Measurements from ENCODE around the gene SLC9A3.

SLC9A3 gene

DNA sequence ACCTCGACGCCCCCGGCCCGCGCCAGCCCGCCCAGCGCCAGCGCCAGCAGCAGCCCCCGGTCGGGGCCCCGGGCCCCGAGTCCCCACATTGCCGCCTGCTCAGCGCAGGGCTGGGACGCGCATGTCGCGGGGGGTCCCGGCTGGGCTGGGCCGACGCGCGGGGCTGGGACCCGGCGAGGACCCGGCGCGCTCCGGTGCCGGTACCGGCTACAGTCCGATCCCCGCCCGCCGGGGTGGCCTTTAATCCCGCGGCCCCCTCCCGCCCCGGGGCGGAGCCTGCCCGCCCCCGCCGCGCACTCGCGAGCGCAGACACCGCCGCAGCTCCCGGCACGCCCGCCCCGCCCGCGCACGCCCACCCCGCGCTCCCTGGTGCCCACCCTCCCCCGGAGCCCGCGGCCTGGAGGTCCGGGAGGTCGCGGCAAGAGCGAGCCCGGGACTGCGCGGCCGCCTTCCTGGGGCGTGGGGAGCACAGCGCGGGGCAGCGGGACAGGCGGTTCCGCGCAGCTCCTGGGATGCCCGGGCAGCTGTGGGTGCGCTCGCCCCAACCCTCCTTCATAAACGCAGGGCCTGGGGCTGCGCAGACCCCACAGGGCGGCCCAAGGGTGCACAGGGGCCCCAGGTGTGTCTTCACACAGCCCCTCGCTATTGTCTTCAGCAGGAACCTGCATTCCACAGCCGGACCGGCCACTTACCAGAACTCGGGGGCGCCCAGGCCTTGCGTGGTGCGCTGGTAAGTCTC is at the start of gene SLC9A3:
Gene SLC9A3, minus strand, starts transcription at position 216 of the 739 bp plus-strand sequence.
- no peak within 1 kb of the TSS for H3K4me3 ChIP-seq (ENCODE audit: control insufficient read depth, low read depth, low read length)

DNA sequence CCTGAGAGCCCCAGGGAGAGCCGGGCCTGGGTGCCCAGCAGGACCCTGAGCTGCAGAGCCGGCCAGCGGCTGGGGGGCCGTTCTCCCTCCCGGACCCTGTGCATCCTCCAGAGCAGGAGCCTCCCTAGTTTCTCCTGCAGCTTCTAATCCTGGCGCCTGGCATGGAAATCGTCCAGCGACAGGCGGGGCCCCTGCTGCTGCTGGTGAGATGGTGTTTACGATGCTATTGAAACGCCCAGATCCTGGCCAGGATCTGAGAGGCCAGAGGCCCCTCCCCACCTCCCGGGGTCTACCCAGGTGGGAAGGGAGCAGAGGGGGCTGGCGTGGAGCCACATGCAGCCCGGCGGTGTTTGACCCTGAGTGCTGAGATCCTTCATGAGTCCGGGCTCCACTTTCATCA is 49.7 kb upstream of the SLC9A3 start:
- DNase-seq (ENCODE audit: low read depth), result no peak
- no peak overlapping the region for H3K4me3 ChIP-seq (ENCODE audit: control insufficient read depth, low read depth, low read length)
- TF ChIP-seq, protein P1, sequence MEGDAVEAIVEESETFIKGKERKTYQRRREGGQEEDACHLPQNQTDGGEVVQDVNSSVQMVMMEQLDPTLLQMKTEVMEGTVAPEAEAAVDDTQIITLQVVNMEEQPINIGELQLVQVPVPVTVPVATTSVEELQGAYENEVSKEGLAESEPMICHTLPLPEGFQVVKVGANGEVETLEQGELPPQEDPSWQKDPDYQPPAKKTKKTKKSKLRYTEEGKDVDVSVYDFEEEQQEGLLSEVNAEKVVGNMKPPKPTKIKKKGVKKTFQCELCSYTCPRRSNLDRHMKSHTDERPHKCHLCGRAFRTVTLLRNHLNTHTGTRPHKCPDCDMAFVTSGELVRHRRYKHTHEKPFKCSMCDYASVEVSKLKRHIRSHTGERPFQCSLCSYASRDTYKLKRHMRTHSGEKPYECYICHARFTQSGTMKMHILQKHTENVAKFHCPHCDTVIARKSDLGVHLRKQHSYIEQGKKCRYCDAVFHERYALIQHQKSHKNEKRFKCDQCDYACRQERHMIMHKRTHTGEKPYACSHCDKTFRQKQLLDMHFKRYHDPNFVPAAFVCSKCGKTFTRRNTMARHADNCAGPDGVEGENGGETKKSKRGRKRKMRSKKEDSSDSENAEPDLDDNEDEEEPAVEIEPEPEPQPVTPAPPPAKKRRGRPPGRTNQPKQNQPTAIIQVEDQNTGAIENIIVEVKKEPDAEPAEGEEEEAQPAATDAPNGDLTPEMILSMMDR (IDR thresholded peaks at IDR 0.05; ENCODE audit: control insufficient read depth, insufficient read depth, low read depth, low read length, missing control alignments), result no peak

More for the DNA sequence above, at the start of gene SLC9A3:
- TF ChIP-seq, protein P1 (IDR thresholded peaks at IDR 0.05; ENCODE audit: control insufficient read depth, insufficient read depth, low read depth, low read length, missing control alignments), result no peak
- no peak for DNase-seq (ENCODE audit: low read depth)

DNA sequence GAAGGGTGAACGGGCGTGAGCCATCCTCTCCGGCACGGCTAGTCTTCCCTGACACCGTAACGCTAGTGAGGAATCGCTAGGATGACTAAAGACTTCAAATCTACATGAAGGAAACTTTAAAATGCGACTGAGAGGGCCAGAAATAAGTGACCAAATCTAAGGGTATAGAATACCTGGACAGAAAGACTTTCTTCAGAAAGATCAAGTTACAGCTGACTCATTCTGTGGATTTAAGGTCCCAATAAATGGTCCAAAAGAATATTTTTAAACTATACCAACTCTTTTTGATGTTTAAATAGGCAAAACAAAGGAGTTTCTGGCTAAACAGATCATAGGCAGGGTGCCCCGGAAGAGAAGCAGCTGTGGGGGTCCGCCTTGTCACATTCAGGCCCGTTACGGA is 49.0 kb upstream of the SLC9A3 start:
- DNase-seq (ENCODE audit: low read depth), result no peak
- H3K4me3 ChIP-seq (ENCODE audit: control insufficient read depth, low read depth, low read length), result no peak overlapping the region
- TF ChIP-seq, protein P1 (IDR thresholded peaks at IDR 0.05; ENCODE audit: control insufficient read depth, insufficient read depth, low read depth, low read length, missing control alignments), result no peak

DNA sequence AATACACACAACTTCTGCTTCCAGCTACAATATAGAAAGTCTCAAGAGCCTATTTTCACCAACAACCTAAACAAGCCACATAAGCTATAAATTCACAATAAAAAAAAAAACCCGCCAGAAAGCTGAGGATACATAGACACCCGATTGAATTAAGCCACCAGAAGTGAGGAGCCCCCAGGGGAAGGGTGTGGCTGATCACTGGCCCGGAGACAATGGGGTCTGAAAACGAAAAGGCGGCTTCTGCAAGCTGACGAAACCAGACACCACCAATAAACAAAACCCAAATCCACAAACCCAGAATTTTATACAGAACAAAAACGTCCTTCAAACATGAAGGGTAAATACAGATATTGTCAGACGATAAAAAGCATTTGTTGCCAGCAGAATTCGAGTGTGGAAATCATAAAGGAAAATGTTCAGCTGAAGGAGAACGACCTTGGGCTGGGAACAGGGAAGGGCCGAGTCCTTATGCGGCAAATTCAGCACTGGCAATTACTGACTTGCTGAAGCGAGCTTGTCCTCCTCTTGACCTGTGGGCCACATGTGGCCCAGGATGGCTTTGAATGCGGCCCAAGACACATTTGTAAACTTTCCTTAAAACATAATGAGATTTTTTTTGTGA is 48.3 kb upstream of the SLC9A3 start:
- TF ChIP-seq, protein P1 (IDR thresholded peaks at IDR 0.05; ENCODE audit: control insufficient read depth, insufficient read depth, low read depth, low read length, missing control alignments), result no peak
- DNase-seq (ENCODE audit: low read depth), result no peak
- H3K4me3 ChIP-seq (ENCODE audit: control insufficient read depth, low read depth, low read length), result no peak overlapping the region

DNA sequence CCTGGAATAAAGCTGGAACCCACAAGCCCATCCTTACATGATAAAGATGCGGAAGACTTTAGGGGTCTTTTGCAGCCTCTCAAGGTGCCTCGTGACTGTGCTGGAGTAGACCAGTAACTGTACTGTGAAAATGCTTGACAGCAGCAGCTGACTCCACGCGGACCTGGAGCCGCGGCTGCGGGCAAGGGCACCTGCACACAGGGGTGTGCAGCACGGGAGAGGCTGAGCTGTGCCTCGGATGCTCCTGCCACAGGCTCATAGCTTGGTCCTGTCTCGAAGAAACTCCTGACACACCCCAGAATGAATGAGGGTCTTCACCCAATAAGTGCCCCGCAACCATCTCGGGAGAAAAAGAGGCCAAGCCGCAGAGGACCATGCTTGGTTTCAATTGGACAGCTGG is 47.5 kb upstream of the SLC9A3 start:
- no peak for DNase-seq (ENCODE audit: low read depth)
- H3K4me3 ChIP-seq (ENCODE audit: control insufficient read depth, low read depth, low read length), result no peak overlapping the region
- TF ChIP-seq, protein P1 (IDR thresholded peaks at IDR 0.05; ENCODE audit: control insufficient read depth, insufficient read depth, low read depth, low read length, missing control alignments), result no peak

DNA sequence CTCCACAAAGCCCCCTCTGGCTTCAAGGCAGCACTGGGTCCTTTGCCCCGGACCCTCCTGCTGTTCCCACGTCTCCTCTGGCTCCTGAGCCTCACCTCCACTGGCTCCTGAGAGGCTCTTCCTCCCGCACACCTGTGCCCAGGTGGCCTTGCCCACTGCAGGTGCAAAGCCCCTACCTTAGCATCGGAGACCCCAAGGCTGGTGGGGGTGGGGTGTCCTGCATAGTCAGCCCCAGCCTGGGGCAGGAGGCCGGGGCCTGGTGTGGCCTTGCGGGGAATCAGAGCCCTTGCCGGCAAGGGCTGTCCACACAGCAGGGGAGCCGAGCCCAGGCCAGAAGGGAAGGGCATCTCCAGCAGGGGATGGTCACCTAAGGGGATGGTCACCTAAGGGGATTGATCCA is 46.6 kb upstream of the SLC9A3 start:
- TF ChIP-seq, protein P1 (IDR thresholded peaks at IDR 0.05; ENCODE audit: control insufficient read depth, insufficient read depth, low read depth, low read length, missing control alignments), result no peak
- H3K4me3 ChIP-seq (ENCODE audit: control insufficient read depth, low read depth, low read length), result no peak overlapping the region
- DNase-seq (ENCODE audit: low read depth), result no peak

Data from AG09309 (cell line).